ENCODE results near the gene LLCFC1.

DNA sequence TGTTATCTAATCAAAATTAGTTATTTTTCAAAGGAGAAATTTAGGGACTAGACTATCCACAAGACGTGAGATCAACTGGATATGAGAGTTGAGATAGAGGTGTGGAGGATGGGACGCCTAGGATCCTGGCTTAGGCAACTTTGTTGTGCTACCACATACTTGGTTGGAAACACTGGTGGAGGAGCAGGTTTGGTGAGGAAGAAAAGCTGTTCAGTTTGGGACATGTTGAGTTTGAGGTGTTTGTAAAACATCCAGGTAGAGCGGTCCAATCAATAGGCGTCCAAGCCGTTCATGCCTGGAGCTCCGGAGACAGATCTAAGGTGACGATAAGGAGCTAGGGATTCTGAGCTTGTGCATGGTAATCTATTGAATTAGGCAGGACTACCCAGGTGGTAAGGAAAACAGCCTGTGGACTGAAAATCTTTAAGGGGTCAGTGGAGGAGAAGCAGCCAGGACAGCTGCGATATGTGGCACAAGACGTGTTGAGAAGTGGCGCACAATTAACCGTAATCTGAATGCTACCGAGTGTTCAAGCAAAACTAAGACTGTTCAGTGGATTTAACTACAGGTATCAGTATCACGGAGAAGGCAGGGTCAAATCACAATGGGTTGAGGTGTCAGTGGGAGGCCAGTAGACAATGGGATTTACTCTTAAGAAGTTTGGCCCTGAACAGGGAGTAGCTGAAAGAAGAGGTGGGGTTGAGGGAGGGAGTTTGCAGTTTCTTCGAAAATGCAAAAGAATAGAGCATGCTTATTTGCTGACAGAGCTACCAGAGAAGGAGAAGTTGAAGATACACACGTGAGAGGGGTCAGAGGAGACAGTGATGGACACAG, 37.6 kb upstream of the LLCFC1 start:
- TF ChIP-seq CTCF (IDR thresholded peaks at IDR 0.05): no peak
- TF ChIP-seq EP300 (IDR thresholded peaks at IDR 0.05): no peak
- TF ChIP-seq POLR2AphosphoS5 (IDR thresholded peaks at IDR 0.05): no peak

Measured in sigmoid colon (tissue), 4 donors.